ENCODE data around the gene FRMD4A.

DNA sequence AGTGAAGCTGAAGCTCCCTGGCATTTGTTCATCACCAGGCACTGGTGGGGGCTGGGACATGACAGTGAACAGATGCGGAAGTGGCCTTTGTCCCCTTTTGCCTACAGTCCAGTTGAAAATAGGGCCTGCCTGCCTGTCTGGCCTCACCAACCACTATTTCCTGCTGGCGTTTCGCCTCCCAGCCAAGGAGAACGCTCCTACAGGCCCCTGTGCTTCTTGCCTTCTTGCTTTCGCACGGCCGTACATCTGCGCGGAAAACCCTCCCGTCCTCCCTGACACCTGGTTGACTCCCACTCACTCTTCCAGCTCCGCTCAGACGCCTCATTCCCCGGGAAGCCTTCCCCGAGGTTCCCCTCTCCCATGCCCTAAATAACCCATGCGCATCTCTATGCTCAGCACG is 426.7 kb downstream of the FRMD4A start:
- TF ChIP-seq, protein P1, sequence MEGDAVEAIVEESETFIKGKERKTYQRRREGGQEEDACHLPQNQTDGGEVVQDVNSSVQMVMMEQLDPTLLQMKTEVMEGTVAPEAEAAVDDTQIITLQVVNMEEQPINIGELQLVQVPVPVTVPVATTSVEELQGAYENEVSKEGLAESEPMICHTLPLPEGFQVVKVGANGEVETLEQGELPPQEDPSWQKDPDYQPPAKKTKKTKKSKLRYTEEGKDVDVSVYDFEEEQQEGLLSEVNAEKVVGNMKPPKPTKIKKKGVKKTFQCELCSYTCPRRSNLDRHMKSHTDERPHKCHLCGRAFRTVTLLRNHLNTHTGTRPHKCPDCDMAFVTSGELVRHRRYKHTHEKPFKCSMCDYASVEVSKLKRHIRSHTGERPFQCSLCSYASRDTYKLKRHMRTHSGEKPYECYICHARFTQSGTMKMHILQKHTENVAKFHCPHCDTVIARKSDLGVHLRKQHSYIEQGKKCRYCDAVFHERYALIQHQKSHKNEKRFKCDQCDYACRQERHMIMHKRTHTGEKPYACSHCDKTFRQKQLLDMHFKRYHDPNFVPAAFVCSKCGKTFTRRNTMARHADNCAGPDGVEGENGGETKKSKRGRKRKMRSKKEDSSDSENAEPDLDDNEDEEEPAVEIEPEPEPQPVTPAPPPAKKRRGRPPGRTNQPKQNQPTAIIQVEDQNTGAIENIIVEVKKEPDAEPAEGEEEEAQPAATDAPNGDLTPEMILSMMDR (conservative IDR thresholded peaks at IDR 0.05; ENCODE audit: low read length): no peak
- no peak for TF ChIP-seq EZH2phosphoT487 (IDR thresholded peaks at IDR 0.05; ENCODE audit: borderline replicate concordance, low read depth, low read length)
